GM23338 (cell line): ENCODE data around the gene CNST.

Source experiments
- CREB1 ChIP-seq: fragments of 250-450 bp; sonication (Bioruptor Pico); IDR thresholded peaks from 2 replicates; pipeline ENCODE4 v1.5.0; 2020; ENCODE audit warnings: low read depth, mild to moderate bottlenecking, moderate library complexity
- EZH2 ChIP-seq: fragments of 200-600 bp; sonication (generic); IDR thresholded peaks from one replicate; pipeline ENCODE4 v1.8.0; 2017; ENCODE audit warnings: antibody characterized with exemption, mild to moderate bottlenecking, low read depth; ENCODE audit not compliant: unreplicated experiment
- EZH2phosphoT487 ChIP-seq: fragments of 200-600 bp; sonication (generic); IDR thresholded peaks from one replicate; pipeline ENCODE4 v1.8.1; 2018; ENCODE audit warnings: antibody characterized with exemption; ENCODE audit not compliant: unreplicated experiment
- JUNB ChIP-seq: IDR thresholded peaks from one replicate; pipeline ENCODE4 v1.6.1; 2016; ENCODE audit warnings: antibody characterized with exemption; ENCODE audit not compliant: unreplicated experiment
- NANOG ChIP-seq: IDR thresholded peaks from 2 replicates; pipeline ENCODE4 v1.6.1; 2016; ENCODE audit warnings: antibody characterized with exemption, borderline replicate concordance
- POLR2AphosphoS5 ChIP-seq: IDR thresholded peaks from 2 replicates; pipeline ENCODE4 v1.6.1; 2016; ENCODE audit warnings: antibody characterized with exemption, low read depth
- STAT1 ChIP-seq: IDR thresholded peaks from one replicate; pipeline ENCODE4 v1.6.1; 2016; ENCODE audit warnings: antibody characterized with exemption; ENCODE audit not compliant: unreplicated experiment
- TF ChIP-seq, protein P1 (sequence below), 2 experiments: fragments of 200-600 bp in 1 of 2; sonication (generic) in 1 of 2; conservative IDR thresholded peaks; 2 replicates each; pipeline versions ENCODE4 v1.5.1 to v1.6.1; 2016 to 2017; ENCODE audit warnings: antibody characterized with exemption in 2 of 2, low read depth in 2 of 2, mild to moderate bottlenecking in 2 of 2, moderate library complexity in 1 of 2
- TF ChIP-seq, protein P2 (sequence below): IDR thresholded peaks from one replicate; pipeline ENCODE4 v1.6.1; 2018; ENCODE audit warnings: antibody characterized with exemption; ENCODE audit not compliant: unreplicated experiment
- TF ChIP-seq, protein P3 (sequence below): IDR thresholded peaks from 2 replicates; pipeline ENCODE4 v1.6.1; 2016; ENCODE audit warnings: antibody characterized with exemption

DNA sequence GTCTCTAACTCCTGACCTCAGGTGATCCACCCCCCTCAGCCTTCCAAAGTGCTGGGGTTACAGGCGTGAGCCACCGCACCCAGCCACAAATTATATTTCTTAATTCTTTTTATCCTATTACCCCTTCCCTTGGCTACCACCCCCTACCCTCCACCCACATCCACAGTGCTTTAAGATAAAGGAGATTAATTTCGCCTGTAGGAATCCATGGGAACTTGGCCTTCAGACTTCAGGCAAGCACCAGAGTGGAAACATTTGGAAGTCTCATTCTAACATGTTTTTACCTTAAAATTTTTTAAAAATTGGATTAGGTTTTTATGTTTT lies 10.4 kb downstream of the CNST start:
- TF ChIP-seq POLR2AphosphoS5 = no peak
- TF ChIP-seq, protein P1, sequence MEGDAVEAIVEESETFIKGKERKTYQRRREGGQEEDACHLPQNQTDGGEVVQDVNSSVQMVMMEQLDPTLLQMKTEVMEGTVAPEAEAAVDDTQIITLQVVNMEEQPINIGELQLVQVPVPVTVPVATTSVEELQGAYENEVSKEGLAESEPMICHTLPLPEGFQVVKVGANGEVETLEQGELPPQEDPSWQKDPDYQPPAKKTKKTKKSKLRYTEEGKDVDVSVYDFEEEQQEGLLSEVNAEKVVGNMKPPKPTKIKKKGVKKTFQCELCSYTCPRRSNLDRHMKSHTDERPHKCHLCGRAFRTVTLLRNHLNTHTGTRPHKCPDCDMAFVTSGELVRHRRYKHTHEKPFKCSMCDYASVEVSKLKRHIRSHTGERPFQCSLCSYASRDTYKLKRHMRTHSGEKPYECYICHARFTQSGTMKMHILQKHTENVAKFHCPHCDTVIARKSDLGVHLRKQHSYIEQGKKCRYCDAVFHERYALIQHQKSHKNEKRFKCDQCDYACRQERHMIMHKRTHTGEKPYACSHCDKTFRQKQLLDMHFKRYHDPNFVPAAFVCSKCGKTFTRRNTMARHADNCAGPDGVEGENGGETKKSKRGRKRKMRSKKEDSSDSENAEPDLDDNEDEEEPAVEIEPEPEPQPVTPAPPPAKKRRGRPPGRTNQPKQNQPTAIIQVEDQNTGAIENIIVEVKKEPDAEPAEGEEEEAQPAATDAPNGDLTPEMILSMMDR (conservative IDR thresholded peaks at IDR 0.05; ENCODE audit: low read depth in 2 of 2) = no peak
- no peak for TF ChIP-seq EZH2phosphoT487
- TF ChIP-seq NANOG = no peak
- no peak for TF ChIP-seq EZH2
- no peak for TF ChIP-seq STAT1
- TF ChIP-seq, protein P2, sequence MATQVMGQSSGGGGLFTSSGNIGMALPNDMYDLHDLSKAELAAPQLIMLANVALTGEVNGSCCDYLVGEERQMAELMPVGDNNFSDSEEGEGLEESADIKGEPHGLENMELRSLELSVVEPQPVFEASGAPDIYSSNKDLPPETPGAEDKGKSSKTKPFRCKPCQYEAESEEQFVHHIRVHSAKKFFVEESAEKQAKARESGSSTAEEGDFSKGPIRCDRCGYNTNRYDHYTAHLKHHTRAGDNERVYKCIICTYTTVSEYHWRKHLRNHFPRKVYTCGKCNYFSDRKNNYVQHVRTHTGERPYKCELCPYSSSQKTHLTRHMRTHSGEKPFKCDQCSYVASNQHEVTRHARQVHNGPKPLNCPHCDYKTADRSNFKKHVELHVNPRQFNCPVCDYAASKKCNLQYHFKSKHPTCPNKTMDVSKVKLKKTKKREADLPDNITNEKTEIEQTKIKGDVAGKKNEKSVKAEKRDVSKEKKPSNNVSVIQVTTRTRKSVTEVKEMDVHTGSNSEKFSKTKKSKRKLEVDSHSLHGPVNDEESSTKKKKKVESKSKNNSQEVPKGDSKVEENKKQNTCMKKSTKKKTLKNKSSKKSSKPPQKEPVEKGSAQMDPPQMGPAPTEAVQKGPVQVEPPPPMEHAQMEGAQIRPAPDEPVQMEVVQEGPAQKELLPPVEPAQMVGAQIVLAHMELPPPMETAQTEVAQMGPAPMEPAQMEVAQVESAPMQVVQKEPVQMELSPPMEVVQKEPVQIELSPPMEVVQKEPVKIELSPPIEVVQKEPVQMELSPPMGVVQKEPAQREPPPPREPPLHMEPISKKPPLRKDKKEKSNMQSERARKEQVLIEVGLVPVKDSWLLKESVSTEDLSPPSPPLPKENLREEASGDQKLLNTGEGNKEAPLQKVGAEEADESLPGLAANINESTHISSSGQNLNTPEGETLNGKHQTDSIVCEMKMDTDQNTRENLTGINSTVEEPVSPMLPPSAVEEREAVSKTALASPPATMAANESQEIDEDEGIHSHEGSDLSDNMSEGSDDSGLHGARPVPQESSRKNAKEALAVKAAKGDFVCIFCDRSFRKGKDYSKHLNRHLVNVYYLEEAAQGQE = no peak
- no peak for TF ChIP-seq CREB1 (CRISPR knock-in tag)
- TF ChIP-seq, protein P3, sequence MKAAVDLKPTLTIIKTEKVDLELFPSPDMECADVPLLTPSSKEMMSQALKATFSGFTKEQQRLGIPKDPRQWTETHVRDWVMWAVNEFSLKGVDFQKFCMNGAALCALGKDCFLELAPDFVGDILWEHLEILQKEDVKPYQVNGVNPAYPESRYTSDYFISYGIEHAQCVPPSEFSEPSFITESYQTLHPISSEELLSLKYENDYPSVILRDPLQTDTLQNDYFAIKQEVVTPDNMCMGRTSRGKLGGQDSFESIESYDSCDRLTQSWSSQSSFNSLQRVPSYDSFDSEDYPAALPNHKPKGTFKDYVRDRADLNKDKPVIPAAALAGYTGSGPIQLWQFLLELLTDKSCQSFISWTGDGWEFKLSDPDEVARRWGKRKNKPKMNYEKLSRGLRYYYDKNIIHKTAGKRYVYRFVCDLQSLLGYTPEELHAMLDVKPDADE = no peak
- TF ChIP-seq JUNB = no peak
